Dermis microvascular lymphatic vessel endothelial cell (primary cell): Measurements from ENCODE around the gene OTUB1. TPM values are rescaled to one million over a fixed set of nuclear protein-coding genes. Genes with fewer than 3 reads are reported as not detected.

Experiments used
- DNase-seq, 2 donors: peaks; one replicate each; pipeline versions ENCODE4 v3.0.0 to v3.0.0-alpha.2; 2010; ENCODE audit warnings: low read depth in 2 of 2
- total RNA-seq: library from RNA; depleted of rRNA; stranded (reverse); fragments of >200 nt; gene quantifications from 2 replicates; pipeline ENCODE4 v1.2.1, GENCODE V29; 2014

OTUB1 gene
- total RNA-seq, 1 donor from 2014 or later: 50.2 TPM

GRCh38 chr11:63974259-63975143 lies 11.7 kb upstream of the OTUB1 start, which contains the start of gene COX8A:
Gene COX8A (plus strand): TSS chr11:63974620. CDS start chr11:63974681, 61 bp downstream.
- DNase-seq: peak; percentile 100

- DNase-seq: no peak
Observed at GRCh38 chr11:63978551-63979239, 7.5 kb upstream of the OTUB1 start.

GRCh38 chr11:63979426-63979825 lies 6.8 kb upstream of the OTUB1 start:
- no peak for DNase-seq

GRCh38 chr11:63985812-63986155 lies 454 bp upstream of the OTUB1 start:
- no peak for DNase-seq

GRCh38 chr11:63986932-63987513 lies 785 bp downstream of the OTUB1 start:
- DNase-seq: no peak

- no peak for DNase-seq
Observed at GRCh38 chr11:63991558-63991957, 5.3 kb downstream of the OTUB1 start.

- DNase-seq: no peak
Observed at GRCh38 chr11:63993100-63993499, 6.9 kb downstream of the OTUB1 start.

- DNase-seq: no peak
Observed at GRCh38 chr11:63993993-63994392, 7.8 kb downstream of the OTUB1 start.

- DNase-seq: no peak
Observed at GRCh38 chr11:63996512-63996911, 10.3 kb downstream of the OTUB1 start.

GRCh38 chr11:63997104-63997700 lies 11.0 kb downstream of the OTUB1 start:
- DNase-seq: no peak

GRCh38 chr11:63997801-63998337 lies 11.6 kb downstream of the OTUB1 start:
- no peak for DNase-seq

GRCh38 chr11:63998558-63999348 lies 12.5 kb downstream of the OTUB1 start:
- no peak for DNase-seq

GRCh38 chr11:63999349-64000025 lies 13.2 kb downstream of the OTUB1 start:
- DNase-seq: peak in 1 of 2 donors; percentile 28

- peak; percentile 26 to 80 for DNase-seq
Observed at GRCh38 chr11:64000026-64000739, 13.9 kb downstream of the OTUB1 start.

GRCh38 chr11:64000740-64001483 lies 14.7 kb downstream of the OTUB1 start:
- DNase-seq: no peak

- peak; percentile 31 to 64 for DNase-seq
Observed at GRCh38 chr11:64001484-64002420, 15.5 kb downstream of the OTUB1 start.

- DNase-seq: no peak
Observed at GRCh38 chr11:64003807-64004589, 17.8 kb downstream of the OTUB1 start.
